NCI-H2107 treated with DMSO at 0.1 percent for 48 hours (cell line): ENCODE results near the gene ACHE.

Experiments
- DNase-seq: peaks from one replicate; lab custom pipeline; 2025; ENCODE audit not compliant: unreplicated experiment; lab: John Stamatoyannopoulos, UW

ACHE gene

DNA sequence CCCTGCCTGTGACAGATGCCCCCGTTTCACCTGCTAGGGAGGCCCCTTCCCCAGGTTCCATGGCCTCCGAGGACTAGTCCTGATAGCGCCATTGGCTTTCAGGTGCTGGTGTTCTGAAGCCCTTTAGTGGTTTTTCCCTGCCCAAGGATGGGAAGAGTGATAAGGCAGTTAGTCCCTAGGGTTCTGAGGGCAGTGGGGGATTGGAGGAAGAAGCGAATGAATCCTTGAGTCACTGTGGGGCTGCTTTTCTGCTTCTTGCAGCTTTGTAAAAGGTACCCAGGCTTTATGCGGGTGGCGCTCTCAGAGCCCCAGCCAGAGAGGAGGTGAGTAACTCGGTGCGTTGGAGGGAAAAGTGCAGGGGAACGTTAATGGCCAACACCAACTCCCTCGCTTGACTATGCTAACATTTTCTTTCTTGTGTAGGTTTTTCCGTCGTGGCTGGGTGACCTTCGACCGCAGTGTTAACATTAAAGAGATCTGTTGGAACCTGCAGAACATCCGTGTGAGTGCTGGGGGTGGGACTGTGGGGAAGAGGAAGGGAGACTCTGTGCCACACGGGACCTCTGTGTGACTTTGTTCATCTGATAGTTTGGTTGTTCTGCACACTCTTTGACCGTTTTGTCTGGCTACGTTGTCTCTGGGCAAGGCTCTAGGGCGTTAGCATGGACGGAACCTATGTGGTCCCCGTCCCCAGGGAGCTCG is 10.1 kb downstream of the ACHE start:
- DNase-seq, result no peak

DNA sequence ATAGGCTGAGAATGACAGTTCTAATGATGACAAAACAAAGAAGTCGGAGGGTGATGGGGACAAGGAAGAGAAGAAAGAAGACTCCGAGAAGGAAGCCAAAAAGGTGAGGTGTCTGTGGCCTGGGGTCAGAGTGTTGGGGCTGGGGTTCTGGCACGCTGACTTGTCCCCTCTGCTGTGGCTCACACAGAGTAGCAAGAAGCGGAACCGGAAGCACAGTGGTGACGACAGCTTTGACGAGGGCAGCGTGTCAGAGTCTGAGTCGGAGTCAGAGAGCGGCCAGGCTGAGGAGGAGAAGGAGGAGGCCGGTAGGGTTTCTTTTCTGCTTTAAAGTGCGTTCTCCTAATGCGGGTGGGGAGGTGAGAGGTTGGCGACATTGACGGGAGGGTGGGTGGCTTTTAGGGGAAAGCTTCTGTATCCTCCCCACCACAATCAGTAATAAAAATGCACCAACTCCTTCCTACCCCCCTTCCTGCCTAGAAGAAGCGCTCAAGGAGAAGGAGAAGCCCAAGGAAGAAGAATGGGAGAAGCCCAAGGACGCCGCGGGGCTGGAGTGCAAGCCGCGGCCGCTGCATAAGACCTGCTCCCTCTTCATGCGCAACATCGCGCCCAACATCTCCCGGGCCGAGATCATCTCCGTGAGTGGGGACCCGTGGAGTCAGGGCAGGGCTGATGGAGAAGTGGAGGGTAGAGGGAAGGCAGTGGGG is 10.8 kb downstream of the ACHE start:
- DNase-seq, result no peak

DNA sequence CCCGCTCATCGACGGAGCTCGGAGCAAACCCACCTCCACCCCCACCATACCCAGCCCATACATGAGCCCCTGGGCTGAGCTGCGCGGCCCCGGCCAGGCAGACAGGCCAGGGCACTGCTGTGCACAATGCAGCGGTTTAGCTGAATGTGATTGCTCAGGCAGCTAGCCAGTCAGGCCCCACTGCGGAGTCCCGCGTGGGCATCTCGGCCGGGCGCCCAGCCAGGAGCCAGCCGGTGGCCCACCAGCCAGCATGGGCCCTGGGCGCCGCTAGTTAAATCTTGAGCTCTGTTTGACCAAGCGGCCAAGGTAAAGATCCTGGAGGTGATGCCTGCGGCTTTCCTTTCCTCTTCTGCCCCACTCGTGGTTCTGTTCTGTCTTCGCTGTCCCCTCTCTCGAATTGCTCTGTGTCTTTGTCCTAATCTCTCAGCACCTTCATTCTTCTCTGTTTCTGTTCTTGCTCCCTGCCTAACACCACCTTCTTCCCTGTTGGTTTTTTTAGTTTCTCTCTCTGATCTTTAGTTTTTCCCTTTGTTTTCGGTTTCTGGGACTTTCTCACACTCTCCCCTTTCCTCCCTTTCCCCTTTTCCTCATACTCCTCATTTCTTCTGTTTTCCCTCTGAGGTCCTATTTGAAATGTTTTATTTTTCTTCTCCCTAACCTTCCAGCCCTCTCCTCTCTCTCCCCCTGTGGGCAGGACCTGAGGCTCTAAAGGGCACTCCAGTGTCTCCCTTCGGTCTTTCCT is 12.7 kb downstream of the ACHE start:
- no peak for DNase-seq

DNA sequence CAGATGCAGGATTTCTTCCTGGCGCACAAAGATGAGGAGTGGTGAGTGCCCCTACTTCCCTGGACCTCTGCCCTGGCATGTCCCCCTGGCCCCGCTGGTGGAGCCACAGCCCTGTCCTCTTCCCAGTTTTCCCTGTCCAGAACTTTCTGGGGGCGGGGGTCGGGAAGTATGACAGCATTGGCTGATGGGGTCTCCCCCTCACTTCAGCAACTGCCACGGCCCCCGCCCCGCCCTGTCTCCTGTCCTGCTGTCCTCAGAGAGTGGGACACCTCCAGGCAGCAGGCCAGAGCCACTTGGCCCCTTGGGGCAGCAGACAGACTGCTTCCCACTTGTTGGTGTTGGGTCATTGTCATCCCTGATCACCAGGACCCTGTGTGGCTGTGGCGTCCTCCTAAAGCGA is 13.5 kb downstream of the ACHE start:
- DNase-seq, result no peak

DNA sequence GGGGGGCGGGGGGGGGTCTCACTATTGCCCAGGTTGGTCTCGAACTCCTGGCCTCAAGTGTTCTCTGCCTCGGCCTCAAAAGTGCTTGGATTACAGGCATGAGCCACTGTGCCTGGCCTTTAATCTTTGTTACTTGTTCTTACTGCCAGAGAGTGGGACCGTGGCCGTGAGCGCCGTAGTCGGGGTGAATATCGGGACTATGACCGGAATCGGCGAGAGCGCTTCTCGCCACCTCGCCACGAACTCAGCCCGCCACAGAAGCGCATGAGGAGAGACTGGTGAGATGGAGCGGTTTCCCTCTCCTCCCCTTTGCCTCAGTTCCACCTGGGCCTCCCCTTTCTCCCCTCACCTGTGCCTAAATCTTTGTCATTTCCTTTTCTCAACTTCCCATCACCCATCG is 14.6 kb downstream of the ACHE start:
- no peak for DNase-seq

DNA sequence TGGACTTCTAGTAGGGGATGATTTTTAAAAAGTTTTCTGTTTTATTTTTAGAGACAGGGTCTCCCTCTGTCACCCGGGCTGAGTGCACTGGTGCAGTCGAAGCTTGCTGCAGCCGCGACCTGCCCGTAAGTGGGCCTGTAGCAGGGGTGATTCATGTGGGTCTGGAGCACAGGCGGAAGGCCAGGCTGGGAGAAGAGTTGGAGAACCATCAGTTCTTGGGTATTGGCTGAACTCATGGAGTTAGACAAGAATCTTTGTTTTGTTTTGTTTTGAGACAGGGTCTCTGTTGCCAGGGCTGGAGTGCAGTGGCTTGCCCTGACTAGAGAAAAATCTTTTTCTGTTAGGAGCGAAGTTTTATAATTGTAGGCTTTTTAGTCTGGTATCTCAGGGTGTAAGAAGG is 15.0 kb downstream of the ACHE start:
- DNase-seq, result no peak

DNA sequence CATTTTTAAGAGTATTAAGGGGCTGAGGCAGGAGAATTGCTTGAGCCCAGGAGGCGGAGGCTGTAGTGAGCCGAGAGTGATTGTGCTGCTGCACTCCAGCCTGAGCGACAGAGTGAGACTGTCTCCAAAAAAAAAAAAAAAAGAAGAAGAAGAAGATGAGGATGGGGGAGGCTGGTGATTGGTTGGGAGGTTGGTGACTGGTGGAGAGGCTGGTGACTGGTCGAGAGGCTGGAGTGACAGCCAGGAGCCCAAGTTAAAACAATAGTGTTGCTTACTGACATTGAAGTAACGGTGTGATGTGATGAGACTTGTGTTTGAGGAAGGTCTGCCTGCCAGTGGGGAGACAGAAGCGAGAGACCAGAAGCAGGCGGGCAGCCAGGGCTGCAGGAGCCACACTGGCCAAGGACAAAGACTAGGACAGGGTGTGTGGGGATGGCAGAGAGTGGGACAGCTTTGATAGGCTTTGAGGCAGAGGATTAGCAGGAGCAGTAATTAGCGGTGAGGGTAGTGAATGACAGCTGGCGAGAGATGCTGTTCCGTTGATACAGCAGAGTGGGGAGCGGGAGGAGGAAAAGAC is 15.9 kb downstream of the ACHE start:
- no peak for DNase-seq

DNA sequence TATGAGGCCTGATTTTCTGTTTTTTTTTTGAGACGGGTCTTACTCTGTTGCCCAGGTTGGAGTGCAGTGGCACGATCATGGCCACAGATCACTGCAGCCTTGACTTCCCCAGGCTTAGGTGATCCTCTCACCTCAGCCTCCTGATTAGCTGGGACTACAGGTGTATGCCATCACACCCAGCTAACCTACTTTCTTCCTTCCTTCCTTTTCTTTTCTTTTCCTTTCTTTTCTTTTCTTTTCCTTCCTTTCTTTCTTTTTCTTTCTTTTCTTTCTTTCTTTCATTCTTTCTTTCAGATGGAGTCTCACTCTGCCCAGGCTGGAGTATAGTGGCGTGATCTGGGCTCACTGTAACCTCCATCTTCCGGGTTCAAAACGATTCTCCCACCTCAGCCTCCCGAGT is 17.0 kb downstream of the ACHE start:
- no peak for DNase-seq

DNA sequence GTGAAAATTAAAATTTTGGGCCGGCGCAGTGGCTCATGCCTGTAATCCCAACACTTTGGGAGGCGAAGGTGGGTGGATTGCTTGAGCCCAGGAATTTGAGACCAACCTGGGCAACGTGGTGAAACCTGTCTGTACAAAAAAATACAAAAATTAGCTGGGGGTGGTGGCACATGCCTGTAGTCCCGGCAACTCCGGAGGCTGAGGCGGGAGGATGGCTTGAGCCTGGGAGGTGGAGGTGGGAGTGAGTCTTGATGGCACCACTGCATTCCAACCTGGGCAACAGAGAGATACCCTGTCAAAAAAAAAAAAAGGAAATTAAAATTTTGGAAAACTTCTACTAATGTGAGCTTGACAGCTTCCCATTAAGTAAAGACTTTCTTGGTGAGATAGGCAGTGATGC is 17.7 kb downstream of the ACHE start:
- no peak for DNase-seq

DNA sequence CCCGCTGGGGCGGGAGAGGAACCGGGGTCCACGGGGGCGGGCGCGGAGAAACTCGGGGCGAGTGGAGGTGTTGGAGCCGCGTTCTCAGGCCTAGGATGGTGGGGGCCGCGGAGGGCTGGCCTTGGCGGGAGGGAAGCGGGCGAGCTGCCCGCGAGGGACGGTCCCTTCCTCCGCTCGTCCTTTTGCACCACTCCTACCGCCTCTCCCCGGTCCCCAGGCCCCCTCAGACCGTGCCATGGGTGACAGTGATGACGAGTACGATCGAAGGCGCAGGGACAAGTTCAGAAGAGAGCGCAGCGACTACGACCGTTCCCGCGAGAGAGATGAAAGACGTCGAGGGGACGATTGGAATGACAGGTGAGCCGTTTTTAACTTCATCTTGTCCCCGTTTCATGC is 20.3 kb downstream of the ACHE start:
- DNase-seq, result no peak

DNA sequence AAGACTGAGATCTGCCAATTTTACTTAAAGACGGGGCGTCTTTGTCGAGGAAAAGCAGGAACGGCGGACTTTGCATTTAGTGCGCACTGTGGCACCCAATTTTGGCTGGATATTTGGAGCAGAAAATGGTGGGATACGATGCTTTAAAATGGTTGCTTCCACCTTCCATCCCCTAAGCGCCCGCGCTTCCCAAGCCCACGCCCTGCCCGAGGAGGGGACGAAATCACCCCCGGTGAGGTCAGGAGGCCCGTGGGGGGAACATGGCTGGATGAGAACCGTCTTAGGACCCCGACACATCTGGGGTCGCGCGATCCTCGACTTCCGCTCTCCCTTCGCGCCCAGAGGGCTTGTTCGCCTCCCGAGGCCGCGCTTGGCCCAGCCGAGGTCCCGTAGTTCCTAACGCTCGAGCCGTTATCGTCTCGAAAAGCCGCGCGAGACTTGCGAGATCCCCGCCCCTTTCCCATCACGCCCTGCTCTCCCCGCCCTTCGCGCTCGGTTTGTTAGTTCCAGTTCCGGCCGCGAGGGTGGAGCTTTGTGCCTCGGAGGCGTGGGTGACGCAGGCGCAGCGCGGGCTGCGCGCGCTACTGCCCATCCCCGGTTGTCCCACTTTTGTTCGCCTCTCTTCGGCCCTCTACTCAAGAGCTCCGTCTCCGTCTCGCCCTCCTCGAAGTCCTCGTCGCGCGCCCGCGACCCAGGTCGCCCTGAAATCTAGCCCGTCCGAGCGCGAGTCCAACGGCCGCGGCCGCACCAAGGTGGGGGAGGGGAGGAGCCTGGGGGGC is 20.9 kb downstream of the ACHE start, which contains the start of gene SRRT:
TSS of gene SRRT (plus strand) at position 527 of the 779 bp plus-strand sequence. CDS start 488 bp downstream, outside the sequence.
- DNase-seq, result peak; percentile 96

DNA sequence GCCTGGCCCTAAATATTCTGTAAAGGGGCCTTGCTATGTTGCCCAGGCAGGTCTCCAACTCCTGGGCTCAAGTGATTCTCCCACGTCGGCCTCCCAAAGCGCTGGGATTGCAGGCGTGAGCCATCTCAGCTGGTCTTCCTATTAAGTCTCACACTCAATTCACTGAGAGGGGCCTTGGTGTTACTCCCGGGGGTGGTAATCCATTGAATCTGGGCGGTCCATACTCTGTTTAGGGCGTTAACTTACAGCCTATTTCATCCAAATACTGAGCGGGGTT is 21.4 kb downstream of the ACHE start:
- no peak for DNase-seq

DNA sequence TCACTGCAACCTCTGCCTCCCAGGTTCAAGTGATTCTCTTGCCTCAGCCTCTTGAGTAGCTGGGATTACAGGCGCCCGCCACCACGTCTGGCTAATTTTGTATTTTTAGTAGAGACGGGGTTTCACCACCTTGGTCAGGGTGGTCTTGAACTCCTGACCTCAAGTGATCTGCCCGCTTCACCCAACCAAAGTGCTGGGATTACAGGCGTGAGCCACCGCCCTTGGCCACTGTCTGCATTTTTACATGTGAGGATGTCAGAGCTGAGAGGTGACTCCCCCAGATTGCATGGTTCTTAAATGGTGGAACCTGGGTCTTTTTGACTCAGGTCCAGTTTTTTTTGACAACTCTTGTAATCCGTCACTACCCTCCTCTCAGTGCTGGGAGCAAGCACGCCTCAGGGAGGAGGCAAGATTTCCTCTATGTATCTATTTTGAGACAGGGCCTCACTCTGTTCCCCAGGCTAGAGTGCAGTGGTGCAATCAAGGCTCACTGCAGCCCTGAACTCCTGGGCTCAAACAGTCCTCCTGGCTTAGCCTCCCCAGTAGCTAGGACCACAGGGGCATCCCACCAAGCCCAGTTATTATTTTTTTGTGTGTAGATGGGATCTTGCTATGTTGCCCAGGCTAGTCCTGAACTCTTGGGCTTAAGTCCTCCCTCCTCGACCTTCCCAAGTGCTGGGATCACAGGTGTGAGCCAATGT is 21.9 kb downstream of the ACHE start:
- no peak for DNase-seq

DNA sequence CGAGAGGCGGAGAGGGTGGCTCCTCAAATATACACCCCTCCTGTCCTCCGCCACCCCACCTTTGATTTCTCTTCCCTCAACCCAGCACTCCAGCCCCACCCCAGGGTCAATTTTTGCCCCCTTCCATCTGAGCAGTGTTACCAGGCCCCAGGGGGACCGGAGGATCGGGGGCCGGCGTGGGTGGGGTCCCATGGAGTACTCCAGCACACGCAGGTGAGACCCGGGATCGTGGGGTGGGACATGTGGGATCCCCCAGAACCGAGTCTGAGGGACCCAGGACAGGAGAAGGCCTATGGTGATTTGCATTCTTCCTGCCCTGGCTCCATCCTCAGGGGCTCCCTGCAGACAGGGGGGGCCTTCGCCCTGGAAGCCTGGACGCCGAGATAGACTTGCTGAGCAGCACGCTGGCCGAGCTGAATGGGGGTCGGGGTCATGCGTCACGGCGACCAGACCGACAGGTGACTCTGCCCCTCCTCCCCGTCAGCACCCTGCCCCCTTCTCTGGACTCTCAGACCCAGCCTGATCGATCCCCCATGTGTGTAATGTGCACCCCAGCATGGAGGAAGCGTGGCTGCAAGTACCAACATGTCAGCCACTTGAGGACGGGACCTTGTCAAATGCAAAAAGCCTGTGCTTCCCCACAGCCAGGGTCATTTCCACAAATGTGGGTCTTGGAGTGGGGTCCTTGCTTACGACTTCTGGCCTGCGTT is 27.8 kb downstream of the ACHE start:
- no peak for DNase-seq

DNA sequence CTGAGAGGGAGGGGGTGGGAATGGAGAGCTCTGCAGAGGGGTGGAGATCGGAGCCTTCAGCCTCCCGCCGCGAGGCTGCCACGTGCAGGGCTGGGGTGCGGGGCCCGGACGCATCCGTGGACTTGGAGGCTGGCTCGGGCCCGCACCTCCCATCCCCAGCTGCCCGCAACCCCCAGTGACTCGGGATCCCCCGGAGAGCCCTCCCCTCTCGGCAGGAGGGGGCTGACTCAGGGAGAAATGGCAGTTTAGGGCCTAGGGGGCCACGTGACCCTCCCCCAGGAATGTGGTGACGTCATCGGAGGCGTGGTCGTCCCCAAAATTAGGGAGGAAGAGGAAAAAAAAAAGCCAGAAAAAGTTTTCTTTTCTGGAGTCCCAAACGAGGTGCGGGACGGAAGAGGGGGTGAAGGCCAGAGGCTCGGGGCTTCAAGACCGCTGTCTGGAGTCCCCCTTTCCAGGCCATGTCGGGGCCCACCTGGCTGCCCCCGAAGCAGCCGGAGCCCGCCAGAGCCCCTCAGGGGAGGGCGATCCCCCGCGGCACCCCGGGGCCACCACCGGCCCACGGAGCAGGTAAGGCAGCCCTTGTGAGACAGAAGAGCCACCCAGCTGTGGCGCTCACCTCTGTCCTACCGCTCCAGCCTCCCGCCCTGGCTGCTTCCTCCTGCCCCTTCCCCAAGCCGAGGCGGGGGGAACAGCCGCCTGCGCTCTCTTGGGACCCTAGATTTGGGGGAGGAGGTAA is 28.5 kb downstream of the ACHE start, which contains the start of gene TRIP6:
TSS of gene TRIP6 (plus strand) at position 348 of the 736 bp plus-strand sequence. CDS start at position 459, 111 bp downstream.
- no peak for DNase-seq

DNA sequence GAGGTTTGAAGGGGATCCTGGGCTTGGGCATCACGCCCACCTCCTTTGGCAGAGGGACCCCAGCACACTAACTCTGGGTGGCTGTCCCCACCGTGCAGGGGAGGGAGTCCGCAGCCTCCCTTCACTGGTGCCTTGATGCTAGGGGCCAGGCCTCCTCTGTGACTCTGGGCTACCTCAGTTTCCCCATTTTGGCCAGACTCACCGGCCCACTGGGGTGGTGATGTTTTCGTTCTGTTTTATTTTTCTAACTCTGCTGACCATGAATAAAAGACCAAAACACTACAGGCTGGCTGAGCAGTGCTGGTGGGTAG is 29.0 kb downstream of the ACHE start:
- no peak for DNase-seq

DNA sequence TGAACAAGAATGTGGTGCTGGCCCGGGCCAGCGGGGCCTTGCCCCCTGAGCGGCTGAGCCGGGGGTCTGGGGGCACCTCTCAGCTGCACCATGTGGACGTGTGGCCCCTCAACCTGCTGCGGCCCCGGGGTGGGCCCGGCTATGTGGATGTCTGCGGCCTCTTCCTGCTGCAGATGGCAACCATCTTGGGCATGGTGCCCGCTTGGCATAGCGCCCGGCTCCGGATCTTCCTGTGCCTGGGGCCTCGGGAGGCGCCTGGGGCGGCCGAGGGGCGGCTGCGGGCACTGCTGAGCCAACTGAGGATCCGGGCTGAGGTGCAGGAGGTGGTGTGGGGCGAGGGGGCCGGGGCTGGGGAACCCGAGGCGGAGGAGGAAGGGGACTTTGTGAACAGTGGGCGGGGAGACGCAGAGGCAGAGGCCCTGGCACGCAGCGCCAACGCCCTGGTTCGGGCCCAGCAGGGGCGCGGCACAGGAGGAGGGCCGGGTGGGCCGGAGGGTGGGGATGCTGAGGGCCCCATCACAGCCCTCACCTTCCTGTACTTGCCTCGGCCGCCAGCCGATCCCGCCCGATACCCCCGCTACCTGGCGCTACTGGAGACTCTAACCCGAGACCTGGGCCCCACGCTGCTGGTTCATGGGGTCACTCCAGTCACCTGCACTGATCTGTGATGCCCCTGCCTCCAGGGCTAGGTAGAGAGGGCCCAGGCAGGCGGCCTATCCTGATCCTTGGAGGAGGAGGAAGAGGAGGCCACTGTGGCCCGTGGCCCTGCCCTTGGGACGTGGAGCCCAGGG is 29.6 kb downstream of the ACHE start:
- DNase-seq, result no peak

DNA sequence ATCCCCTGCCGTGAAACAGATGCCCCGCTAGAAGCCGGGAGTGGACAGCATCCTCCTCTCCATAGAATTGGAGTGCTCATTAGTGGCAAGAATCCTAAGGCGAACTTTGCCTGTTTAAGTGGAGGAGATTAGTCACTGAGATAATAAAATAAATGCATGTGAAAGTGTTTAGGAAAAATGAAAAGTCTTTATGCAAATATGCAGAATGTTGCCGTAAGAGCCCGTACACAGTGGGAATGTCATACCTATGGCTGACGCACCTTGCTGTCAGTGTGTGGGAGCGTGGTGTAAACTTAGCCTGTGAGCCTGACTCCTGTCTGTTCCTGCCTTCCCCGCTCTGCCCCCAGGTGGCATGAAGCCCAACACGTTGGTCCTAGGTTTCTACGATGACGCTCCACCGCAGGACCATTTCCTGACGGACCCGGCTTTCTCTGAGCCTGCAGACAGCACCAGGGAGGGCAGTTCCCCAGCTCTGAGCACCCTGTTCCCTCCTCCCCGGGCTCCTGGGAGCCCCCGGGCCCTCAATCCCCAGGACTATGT is 30.2 kb downstream of the ACHE start:
- DNase-seq, result no peak
